Stimulated activated CD4-positive, alpha-beta T cell treated with anti-CD3 and anti-CD28 coated beads, Interleukin-15, amount 100 ng/mL, for 48 hours (primary cell): Measurements from ENCODE around the gene NDUFA8.
A peak's percentile ranks its signal among the peaks of the same experiment; 100 is the strongest.

ENCODE experiments used
- DNase-seq, 2 donors: peaks; one replicate each; pipeline ENCODE4 v3.0.0-alpha.2; 2020; ENCODE audit warnings: low read depth in 2 of 2

Gene NDUFA8

DNA sequence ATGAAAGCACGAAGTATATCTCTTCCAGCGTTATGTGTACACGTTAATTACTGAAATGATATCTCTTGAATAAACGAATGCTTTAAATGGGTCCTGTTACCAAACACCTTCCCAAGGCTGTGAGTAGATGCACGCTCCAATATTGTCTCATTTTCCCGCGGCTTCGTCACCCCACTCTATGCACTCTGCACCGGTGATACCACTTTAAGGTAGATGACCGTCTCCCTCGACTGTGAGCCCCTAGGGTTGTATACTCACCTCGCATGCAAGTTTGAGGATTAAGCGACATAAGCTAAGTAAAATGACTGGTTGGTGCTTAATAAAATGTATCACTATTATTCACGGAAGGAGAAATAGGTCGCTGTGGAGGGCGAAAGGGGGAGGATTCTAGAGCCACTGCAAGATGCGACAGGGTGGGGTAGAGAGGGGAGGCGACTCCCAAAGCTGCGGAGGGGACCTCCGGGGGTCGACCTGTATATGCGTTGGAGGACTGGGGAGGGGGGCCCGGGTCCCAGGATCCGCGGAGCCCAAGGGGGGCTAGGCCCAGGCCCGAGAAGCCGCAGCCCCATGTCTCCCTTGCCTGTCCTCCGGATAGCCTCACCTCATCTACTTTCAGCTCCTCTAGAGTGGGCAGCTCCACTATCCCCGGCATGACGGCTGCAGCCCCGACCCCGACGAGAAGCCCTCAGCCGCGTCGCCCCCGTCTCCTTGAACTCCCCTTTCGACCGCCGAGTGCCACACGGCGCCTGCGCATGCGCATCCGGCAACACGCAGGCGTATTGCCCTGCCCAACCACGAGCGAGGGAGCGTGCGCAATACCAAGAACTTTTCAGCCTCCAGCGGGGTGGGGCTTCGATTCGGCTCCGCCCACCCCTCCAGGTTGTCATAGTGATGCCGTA is at the start of gene NDUFA8, which contains the start of gene MORN5:
Gene NDUFA8, minus strand, starts transcription at position 754 of the 899 bp plus-strand sequence. Its CDS starts 102 bp downstream, at position 652.
Gene MORN5, plus strand, starts transcription at position 883 of the 899 bp plus-strand sequence. CDS start 65 bp downstream, outside the sequence.
- peak; percentile 92 to 94 for DNase-seq

DNA sequence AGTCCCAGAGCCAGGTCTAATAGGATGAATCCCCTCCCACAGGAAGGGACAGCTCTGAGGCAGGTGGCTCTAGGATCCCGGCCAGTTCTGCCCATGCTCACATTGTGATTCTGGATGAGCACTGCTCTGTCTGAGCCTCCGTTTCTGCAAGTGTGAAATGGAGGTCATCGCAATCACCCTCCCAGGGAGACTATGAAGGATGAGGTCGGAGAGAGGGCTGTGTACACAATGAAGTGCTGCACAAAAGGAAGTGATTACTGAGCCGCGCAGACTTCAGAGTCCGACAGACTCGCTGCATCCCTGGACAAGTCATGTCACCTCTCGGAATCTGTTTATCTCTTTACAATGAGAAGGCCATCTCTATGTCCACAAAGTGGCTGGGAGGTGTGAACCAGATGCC is 47.5 kb upstream of the NDUFA8 start:
- no peak for DNase-seq

DNA sequence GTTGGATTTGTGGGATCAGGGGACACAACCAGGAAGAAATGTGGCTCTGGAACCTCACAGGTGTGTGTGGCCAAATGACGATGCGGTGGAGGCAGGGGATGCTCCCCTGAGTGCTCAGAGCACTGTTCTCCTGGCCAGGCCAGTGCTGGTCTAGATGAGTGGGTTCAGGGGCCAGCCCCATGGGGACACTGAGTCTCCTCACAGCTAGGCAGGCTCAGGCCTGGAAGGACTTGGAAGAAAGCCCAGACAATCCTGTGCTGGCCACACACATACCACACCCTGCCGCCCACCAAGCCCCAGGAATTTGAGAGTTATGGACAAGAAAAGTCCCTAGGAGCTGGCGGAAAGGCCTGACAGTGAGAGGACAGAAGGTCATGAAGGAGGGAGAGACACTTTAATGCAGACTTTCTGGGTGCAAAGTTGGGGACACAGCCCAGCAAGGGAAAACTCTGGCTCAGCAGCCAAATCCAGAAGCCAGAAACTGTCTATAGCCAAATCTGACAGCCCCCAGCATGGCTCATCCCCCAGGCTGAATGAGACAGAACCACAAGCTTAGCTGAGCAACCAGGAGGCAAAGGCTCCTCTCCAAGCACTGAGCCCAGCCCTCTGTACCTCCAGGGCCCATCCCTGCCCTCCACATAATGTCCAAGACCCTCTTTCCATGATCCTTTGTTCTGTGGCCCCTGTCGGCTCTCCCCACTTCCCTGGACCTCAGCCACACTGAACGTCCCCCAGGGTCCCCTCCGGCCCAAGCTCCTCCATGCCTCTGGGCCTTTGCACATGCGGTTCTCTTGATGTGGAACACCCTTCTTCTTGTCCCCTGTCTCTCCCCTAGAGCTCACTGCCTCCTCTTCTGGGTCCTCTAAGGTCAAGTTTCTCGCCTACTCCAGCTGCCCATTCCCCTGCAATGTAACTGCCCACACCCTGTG is 46.8 kb upstream of the NDUFA8 start:
- DNase-seq: no peak

DNA sequence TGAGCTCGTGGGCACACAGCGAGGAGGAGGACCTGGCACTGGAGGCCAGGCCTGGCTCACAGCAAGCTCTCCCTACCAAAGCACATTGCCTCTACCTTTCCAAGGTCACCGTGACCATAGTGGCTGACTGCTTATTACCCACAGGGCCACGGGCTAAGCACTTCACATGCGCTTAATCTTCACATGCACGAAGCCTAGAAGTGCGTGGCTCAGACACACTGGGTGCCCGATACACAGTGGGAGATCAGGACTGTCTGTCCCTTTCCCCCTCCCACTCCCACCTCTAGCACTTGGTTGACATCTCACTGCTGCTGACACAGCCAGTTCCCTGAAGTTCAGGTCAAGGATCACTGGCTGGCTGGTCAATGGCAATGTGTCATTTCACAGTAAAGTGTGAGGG is 45.6 kb upstream of the NDUFA8 start:
- DNase-seq: no peak

DNA sequence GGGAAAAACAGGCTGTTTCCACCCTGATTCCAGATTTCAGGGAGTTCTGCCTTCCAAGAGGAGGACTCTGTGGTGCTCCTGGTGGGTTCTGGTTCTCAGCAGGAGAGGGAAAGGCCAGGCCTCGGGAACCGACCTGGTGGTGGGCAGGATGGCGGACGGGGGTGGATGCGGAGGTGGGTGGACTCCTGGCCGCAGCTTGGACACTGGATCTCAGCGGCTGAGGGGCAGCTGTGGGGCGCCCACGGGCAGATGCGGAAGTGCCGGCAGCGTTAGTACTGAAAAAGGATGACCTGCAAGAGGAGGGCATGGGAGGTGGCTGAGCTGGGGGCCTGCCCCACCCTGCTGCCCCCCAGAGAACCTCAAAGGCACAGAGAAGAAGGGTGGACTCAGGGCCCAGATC is 44.9 kb upstream of the NDUFA8 start:
- no peak for DNase-seq

DNA sequence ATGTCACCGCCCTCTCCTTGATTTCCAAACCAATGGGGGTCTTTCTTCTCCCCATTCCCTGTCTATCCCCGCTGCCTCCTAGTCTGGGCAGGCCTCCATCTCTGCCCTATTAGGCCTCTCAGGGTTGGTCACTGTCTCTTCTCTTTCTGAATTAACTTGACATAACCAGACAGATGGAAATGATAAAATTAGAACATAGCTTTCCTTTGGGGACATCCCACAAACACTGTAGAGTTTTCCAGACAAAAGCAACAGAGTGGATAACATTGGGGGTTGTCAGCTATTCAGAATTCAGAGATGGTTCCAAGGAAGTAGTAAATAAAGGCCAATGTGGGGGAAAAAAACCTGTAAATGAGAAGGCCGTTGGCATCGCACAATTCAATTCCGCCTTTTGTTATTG is 44.5 kb upstream of the NDUFA8 start:
- DNase-seq: no peak

DNA sequence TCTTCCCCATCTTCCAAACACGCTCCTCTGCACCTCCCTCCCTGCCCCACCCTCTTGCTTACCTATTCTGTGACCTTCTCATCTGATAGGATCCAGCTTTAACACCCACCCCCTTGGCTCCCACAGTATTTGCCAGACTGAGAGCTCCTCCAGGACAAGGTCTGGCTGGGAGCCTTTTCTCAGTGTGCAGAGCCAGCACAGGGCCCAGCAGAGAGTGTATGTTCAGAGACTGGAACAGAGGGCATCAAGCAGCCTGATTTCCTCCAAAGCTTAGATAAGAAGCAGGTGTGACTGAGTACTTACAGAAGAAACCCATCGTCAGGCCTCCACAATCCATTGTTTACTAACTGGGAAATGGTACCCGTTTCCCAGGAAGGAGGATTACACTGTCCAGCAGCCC is 42.5 kb upstream of the NDUFA8 start:
- DNase-seq: no peak

DNA sequence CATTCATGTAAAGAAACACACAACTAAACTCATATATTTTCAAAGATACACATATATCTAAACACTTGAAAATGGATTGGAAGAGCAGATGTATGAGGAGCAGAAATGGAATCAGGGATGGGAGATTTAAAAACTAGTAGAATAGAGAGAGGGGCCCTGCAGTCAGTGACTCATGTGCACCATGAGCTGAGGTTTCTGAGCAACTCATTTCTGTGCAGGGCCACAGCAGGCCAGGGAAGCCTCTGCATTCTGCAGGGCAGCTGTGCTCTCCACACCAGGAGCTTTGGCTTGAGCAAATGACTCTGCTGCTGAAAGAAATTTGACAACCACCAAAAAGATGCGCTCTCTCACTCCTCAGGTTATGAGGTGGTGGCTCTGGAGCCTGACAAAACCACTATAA is 42.1 kb upstream of the NDUFA8 start:
- DNase-seq: no peak

DNA sequence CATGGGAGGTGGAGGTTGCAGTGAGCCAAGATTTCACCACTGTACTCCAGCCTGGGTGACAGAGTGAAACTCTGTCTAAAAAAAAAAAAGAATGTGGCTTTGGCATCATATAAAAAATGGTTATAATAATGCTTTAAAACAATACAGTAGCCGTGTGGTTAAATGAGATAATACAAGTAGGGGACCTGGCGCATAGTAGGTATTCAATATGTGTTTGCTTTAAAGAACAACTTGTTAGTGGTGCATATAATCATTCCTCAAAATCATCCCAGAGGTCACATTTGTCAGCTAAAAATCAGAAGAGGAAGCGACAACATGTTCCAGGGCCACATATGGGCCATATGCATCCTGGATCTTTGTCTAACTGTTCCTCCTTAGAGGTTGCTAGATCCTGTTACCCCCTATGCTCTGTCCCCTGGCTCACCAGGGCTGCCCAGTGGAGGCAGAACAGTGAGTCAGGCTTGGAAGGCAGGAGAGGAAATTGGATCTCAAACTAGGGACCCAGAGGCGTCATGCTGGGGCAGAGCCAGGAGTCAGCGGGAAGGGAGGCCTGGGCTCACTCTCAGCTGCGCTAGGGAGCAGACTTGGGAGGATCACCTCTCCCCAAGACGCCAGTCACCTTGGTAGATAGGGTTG is 41.5 kb upstream of the NDUFA8 start:
- no peak for DNase-seq

DNA sequence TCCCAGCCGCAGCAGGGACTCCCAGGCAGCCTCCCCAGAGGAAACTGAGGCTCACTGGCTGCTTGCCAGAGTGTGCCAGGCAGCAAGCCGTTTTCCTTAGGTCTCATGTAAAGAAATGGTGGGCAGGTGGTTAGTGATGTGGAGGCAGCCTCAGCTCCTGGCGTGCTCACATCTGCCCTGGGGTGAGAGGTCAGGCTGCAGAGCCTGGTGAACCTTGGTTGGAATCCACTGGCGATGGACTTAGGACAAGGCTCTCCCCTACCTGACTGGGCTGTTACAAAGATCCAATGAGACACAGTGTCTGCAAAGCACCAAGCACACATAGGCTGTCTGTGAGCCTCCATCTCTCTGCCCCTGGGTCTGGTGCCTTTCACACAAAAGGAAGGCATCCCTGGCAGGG is 38.3 kb upstream of the NDUFA8 start:
- no peak for DNase-seq

DNA sequence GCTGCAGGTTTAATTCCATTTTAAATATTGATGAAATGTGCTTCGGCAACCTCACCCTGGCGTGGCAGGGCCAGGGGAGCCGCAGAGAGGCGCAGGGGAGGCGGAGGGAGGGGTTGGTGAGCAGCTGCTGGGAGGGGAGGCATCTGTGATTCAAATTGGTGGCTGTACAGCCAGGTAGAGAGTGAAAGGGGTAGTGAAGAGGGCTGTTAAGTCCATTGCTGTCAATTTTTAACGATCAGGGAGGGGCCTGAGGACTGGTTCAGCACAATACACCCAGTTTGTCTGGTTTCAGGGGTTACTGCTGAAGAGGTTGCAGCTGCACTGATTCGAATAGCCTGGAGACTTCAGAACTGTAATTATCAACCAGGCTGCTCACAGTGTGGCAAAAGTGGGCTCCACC is 37.8 kb upstream of the NDUFA8 start:
- no peak for DNase-seq

DNA sequence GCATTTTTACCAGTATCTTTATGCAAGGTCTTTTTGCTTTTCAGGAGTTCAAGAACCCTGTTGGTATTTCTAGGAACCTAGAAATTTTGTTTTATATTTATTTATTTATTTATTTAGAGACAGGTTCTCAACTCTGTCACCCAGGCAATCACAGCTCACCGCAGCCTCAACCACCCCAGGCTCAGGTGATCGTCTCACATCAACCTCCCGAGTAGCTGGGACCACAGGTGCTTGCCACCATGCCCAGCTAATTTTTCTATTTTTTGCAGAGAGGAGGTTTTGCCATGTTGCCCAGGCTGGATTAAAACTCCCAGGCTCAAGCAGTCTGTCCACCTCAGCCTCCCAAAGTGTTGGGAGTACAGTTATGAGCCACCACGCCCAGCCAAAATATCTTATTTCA is 36.3 kb upstream of the NDUFA8 start:
- no peak for DNase-seq

DNA sequence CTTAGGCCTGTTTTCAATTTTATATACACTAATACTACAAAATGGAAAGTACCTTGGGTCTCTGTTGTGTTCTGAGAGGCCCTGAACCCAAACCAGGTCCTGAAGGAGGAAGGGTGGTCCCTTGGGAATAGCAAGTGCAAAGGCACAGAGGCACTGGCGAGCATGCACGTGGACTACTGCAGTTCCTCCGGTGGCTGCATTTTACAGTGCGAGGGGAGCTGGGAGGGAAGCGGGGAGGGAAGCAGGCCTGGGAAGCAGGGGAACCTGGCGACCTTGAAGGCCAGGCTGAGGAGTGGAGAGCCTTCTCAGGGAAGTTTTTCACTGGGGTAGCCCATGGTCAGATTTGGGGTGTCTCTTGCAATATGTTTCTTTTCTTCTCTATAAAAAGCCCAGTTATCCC is 34.1 kb upstream of the NDUFA8 start:
- DNase-seq: no peak

DNA sequence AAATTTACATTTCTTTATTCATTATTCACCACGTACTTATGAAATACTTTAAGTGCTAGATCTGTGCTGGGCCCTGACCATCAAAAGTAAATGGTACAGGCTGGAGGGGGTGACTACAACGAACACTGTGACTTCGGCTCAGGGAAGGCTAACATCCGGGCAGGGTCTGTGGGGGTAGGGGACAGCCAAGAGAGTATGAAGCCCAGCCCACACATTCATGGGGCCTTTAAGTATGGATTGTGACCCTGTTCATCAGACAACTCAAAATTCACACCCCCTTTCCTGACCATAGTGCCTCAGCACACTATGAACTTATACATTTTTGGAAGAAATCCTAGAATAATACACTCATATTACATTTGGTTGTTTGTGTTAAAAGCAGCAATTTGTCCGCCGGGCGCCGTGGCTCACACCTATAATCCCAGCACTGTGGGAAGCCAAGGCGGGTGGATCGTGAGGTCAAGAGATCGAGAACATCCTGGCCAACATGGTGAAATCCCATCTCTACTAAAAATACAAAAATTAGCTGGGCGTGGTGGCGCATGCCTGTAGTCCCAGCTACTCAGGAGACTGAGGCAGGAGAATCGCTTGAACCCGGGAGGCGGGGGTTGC is 33.4 kb upstream of the NDUFA8 start:
- no peak for DNase-seq

DNA sequence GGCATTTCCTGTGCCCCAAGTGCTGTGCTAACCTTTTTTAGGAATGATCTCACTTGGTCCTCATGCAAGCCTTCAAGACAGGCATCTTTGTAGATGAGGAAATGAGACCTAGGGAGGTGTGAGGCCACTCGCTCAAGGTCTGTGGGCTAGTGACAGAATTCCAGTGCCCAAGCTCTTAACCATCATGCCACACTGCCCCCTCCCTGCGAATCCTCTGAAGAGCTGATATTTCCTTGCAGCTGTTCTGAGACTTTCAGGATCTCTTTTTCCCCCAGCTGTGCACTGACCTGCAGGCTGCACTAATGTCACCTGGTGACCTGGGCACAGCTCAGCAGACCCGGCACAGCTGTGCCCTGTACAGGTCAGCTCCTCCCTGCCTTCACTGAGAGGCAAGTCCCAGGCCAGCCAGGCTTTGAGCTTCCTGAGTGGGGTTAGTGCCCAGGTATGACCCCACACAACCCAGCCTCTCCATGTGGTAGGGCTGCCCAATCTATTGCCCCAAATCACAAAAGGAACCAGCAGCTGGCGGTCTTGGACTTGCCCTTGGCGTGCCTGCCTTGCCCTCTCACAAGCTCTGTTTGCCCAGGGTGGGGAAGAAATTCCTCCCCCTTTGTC is 32.8 kb upstream of the NDUFA8 start:
- no peak for DNase-seq

DNA sequence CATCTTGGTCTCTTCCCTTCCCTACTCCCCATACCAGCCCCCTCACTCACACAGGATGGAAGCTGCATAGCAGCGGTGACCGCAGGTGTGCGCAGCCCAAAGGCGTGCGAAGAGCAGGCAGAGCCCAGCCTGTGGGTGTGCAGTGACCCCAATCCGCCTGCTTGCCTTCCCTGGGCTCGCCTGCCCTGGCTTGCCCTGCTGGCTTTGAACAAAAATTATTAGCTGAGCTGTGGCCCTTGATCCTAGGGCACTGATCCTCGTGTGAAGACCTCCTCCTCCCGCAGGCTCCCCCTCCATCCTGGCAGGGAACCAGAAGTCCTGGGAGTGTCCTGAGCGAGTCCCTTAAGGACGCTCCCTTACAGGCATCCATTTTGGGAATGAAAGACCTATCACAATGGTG is 32.0 kb upstream of the NDUFA8 start:
- no peak for DNase-seq

DNA sequence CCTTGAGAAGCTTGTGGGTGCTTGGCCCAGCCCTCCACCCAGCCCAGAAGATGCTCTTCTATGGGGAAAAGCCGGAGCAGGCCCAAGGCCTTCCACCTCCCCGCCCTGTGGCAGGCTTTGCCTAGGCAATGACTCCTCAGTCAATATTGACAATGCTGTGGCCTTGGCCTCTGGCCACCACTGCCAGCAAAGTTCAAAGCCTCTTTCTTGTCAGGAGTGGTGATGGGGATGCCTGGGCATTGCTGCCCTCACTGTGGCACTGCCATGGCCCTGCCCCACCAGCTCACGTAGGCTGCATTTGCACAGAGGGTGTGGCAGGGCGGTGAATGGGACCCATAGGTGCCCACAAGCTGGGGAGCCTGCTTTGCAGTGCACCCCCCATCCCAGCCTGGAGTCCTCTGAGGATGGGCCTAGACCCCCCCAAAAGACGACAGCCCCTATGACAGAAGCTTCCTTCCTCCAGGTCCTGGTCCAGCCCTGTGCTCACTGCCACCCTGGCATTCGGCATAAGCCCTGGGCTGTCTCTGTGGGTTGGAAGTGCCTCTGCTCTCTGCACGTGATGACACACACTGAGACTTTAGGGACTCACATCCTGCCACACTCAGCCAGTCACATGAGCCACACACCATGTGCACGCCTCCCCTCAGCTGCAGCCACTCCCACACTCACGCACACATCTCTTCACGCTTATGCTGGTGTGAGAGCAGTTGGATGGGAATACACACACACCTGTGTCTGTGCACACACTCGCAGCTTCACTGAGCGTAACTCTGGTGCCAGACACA is 31.2 kb upstream of the NDUFA8 start:
- no peak for DNase-seq

DNA sequence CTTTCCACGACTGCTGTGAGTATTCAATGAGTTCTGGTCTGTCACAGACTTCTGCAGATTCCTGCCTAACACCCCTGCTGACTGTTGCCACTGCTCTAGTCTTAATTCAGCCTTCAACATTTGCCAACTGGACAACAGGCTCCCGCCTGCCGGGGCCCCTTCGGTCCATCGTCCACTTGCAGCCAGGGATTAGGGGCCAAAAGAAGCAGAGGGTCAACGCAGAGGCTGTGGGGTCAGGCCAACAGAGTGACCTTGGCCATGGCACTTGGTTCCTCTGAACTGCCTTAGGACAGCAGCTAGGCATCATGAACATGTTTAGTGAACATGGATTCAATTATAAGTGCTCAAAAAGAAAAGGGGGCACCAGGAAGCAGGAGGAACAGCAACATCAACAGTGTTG is 28.8 kb upstream of the NDUFA8 start:
- DNase-seq: no peak

DNA sequence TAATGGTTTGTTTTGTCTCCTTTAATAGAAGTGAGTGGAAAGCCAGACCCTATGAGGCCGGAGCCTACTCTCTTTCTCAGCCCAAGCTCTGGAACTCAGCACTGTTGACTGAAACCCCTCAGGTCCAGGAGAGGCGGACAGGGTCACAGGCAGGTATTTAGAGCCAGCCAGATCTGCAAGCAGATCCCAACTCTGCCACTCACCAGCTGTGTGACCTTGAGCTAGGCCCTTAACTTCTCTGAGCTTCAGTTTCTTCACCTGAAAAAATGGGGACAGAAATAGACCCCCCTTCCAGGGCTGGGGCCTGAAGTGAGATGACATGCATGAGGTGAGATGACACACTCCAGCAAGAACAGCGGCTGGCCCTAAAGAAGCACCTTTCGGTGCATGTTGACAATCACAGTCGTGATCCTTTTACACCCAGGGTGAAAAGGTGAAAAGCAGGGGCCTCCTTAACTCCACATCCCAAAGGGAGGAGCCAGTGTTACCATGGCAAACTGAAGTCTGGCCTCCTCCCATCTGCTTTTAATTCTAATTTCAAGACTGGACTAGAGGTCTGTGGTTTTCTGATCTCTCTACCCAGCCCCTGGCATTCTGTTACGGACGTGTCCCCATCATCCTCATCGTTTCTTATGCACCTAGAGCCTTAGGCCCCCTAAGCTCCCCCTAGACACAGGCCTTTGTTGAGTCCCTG is 27.3 kb upstream of the NDUFA8 start:
- no peak for DNase-seq

DNA sequence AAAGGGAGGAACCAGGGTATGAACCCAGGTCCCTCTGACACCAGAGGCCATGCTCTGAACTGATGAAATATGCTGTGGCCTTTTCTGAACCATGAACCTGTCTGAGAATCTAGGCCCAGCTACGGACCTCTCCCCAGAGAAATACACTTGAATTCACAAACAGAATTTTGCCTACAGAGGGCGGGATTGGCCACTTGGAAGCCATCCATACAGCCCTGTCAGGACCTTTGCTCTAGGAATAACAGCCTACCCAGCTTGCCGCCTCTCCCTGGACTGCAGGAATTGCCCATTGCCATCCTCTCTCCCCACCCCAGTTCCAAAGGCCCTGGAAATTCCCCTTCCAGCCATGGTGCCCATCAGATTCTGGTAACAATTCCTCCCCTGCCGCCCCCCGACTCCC is 26.7 kb upstream of the NDUFA8 start:
- no peak for DNase-seq
